ENCODE measurements around the gene B3GNT2.

B3GNT2 gene

GRCh38 chr2:62243983-62244382 is 48.1 kb downstream of the B3GNT2 start:
- TF ChIP-seq USF1 (IDR thresholded peaks at IDR 0.05) (no peak), CREB1 (IDR thresholded peaks at IDR 0.05; ENCODE audit: low read depth) (no peak), YY1 (IDR thresholded peaks at IDR 0.05; ENCODE audit: low read depth) (no peak), TCF12 (IDR thresholded peaks at IDR 0.05; ENCODE audit: low read depth) (no peak)

- no peak for TF ChIP-seq EGR1 (IDR thresholded peaks at IDR 0.05)
- TF ChIP-seq MAX (IDR thresholded peaks at IDR 0.05), result no peak
- no peak for TF ChIP-seq NFIC (IDR thresholded peaks at IDR 0.05)
- no peak for TF ChIP-seq TCF12 (IDR thresholded peaks at IDR 0.05; ENCODE audit: low read depth)
- no peak for TF ChIP-seq CREB1 (IDR thresholded peaks at IDR 0.05; ENCODE audit: low read depth)
- TF ChIP-seq FOXM1 (IDR thresholded peaks at IDR 0.05; ENCODE audit: borderline replicate concordance, low read depth), result no peak
- no peak for TF ChIP-seq RAD21 (IDR thresholded peaks at IDR 0.05; ENCODE audit: low read depth)
- TF ChIP-seq TEAD4 (IDR thresholded peaks at IDR 0.05), result no peak
- TF ChIP-seq ZBTB7A (IDR thresholded peaks at IDR 0.05; ENCODE audit: low read depth), result no peak
Observed at GRCh38 chr2:62248226-62248625, 52.3 kb downstream of the B3GNT2 start.

- TF ChIP-seq CREB1 (IDR thresholded peaks at IDR 0.05; ENCODE audit: low read depth) (no peak), FOXM1 (IDR thresholded peaks at IDR 0.05; ENCODE audit: borderline replicate concordance, low read depth) (no peak), RAD21 (IDR thresholded peaks at IDR 0.05; ENCODE audit: low read depth) (no peak)
Observed at GRCh38 chr2:62250239-62250638, 54.3 kb downstream of the B3GNT2 start.

- TF ChIP-seq REST (IDR thresholded peaks at IDR 0.05; ENCODE audit: low read depth), result no peak
- TF ChIP-seq MAX (IDR thresholded peaks at IDR 0.05), result no peak
- no peak for TF ChIP-seq CREB1 (IDR thresholded peaks at IDR 0.05; ENCODE audit: low read depth)
- no peak for TF ChIP-seq USF1 (IDR thresholded peaks at IDR 0.05)
- TF ChIP-seq NFIC (IDR thresholded peaks at IDR 0.05), result no peak
- no peak for TF ChIP-seq YY1 (IDR thresholded peaks at IDR 0.05; ENCODE audit: low read depth)
- TF ChIP-seq EP300 (IDR thresholded peaks at IDR 0.05; ENCODE audit: borderline replicate concordance), result no peak
- no peak for TF ChIP-seq TAF1 (IDR thresholded peaks at IDR 0.05; ENCODE audit: low read depth)
- TF ChIP-seq EGR1 (IDR thresholded peaks at IDR 0.05), result no peak
- TF ChIP-seq CEBPB (IDR thresholded peaks at IDR 0.05), result no peak
- TF ChIP-seq TCF12 (IDR thresholded peaks at IDR 0.05; ENCODE audit: low read depth), result no peak
- no peak for TF ChIP-seq FOXM1 (IDR thresholded peaks at IDR 0.05; ENCODE audit: borderline replicate concordance, low read depth)
- TF ChIP-seq TEAD4 (IDR thresholded peaks at IDR 0.05), result no peak
- TF ChIP-seq RAD21 (IDR thresholded peaks at IDR 0.05; ENCODE audit: low read depth), result no peak
- TF ChIP-seq ZBTB7A (IDR thresholded peaks at IDR 0.05; ENCODE audit: low read depth), result no peak
Observed at GRCh38 chr2:62254424-62255266, 58.7 kb downstream of the B3GNT2 start.

- TF ChIP-seq FOXM1 (IDR thresholded peaks at IDR 0.05; ENCODE audit: borderline replicate concordance, low read depth), result no peak
- TF ChIP-seq NFIC (IDR thresholded peaks at IDR 0.05), result no peak
- TF ChIP-seq RAD21 (IDR thresholded peaks at IDR 0.05; ENCODE audit: low read depth), result no peak
- no peak for TF ChIP-seq REST (IDR thresholded peaks at IDR 0.05; ENCODE audit: low read depth)
- TF ChIP-seq YY1 (IDR thresholded peaks at IDR 0.05; ENCODE audit: low read depth), result no peak
- no peak for TF ChIP-seq TEAD4 (IDR thresholded peaks at IDR 0.05)
- TF ChIP-seq TCF12 (IDR thresholded peaks at IDR 0.05; ENCODE audit: low read depth), result no peak
Observed at GRCh38 chr2:62257466-62257865, 61.6 kb downstream of the B3GNT2 start.

GRCh38 chr2:62263076-62263715 is 67.3 kb downstream of the B3GNT2 start:
- no peak for TF ChIP-seq CEBPB (IDR thresholded peaks at IDR 0.05)
- TF ChIP-seq EGR1 (IDR thresholded peaks at IDR 0.05), result no peak
- TF ChIP-seq TAF1 (IDR thresholded peaks at IDR 0.05; ENCODE audit: low read depth), result no peak
- TF ChIP-seq ZBTB7A (IDR thresholded peaks at IDR 0.05; ENCODE audit: low read depth), result no peak
- no peak for TF ChIP-seq NFIC (IDR thresholded peaks at IDR 0.05)

Measured in Ishikawa (cell line).